HG03442 (cell line): ENCODE measurements around the gene TSEN2.
"Not testable (repeated sequence)": the region's sequence is repeated elsewhere in the genome, so short reads cannot be mapped to it uniquely, and the experiment has no call there.

Experiments used
- ATAC-seq: cut with Tn5 transposase; IDR thresholded peaks from one replicate; pipeline ENCODE4 v1.9.1; 2021; ENCODE audit warnings: mild to moderate bottlenecking, moderate library complexity; ENCODE audit not compliant: unreplicated experiment

TSEN2 gene

DNA sequence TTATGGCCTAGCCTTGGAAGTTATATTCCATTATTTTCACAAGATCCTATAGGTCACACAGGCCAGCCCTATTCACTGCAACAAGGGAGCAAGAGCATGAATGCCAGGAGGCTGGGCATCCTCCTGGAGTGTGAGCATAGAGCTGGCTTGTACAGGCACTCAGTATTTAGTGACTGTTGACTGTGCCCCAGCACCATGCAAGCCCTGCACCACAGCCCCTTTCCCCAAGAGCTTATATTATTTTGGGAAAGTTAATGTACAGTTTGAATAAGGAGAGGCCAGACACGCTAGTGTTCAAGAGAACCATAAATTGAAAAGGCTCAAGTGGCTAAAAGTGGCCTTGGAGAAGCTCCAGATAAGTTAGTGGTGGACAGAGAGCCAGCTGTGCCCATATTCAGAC lies 32.3 kb upstream of the TSEN2 start:
- ATAC-seq: no peak

DNA sequence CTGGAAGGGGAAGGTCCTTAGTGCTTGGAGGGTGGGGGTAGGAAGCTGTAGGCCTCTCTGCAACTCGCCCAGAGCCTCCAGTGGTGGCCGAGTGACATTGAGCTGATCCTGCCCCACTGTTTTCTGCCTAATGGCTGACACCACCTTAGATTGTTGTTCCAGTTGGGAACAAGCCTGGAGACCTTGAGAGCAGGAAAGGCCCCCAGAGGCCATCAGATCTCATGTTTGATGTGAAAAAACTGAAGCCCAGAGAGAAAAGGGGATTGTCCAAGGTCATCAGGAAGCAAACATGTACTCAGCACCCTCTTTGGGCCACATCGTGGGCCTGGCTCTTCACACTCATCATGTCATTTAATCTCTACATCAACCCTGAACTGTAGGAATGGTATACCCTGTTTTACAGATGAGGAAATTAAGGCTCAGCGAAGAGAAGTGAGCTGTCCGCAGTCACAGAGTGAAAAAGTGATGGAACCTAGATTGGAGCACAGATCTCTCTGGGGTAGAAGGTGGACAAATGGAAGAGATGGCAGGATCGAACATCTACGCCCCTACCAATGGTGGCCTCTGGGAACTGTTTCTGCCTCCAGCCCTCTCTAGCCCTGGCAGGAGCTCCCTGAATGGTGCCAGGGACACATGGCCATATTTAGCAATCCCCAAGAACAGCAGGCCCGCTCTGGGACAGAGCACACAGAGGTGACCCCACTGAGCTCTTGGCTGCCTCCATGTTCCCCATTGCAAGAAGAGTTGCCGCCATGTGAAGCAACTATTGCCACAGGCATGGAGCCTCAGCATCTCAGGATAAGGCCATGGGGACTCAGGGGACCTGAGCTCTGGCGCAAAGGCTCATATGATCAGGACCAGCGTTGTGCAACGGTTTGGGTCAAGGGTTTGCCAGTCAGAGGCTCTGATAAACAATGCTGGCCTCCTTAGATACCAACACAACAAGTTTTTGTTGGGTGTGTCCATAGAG lies 31.6 kb upstream of the TSEN2 start:
- ATAC-seq: no peak

GRCh38 chr3:12454076-12454815 lies 30.0 kb upstream of the TSEN2 start:
- no peak for ATAC-seq

- ATAC-seq: no peak
Measured at GRCh38 chr3:12454816-12455121, 29.5 kb upstream of the TSEN2 start.

GRCh38 chr3:12455740-12456139 lies 28.5 kb upstream of the TSEN2 start:
- ATAC-seq: no peak

DNA sequence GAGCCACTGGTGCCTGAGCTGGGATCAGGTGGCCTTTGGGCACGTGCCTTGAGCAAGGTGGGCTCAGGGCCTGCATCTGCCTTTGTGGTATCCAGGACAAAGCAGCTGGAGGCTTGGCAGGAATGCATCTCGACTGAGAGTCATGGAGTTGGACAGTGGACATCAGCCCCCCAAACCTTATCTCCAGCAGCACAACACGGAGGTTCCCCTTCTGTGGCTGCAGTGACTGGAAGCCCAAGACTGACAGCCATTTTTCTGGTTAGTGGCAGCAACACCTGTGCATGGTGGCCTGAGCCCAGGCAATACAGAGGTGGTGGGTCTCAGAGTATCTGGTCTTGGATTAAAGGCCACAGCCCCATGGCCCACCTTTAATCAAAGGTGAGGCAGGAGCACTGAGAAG lies 27.8 kb upstream of the TSEN2 start:
- ATAC-seq: no peak

GRCh38 chr3:12457380-12457779 lies 26.9 kb upstream of the TSEN2 start:
- ATAC-seq: not testable (repeated sequence)

DNA sequence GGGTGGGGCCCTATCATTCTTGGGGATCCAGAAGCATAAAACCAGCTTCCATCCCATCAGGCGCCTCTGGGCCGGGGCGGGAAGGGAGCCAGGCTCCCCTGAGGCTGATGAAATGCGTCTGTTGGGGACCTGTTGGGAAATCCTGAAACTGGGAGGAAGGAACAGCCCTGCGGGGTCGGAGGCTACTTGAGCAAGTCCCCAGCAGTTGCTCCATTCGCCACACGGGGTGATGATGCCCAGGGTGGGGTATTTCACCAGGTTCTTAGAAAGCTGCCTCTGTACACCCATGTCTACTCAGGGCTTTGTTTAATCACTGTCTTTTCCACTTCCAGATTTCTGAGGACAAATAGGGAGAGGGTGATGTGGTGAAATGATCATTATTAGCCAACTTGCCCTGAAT lies 25.4 kb upstream of the TSEN2 start:
- ATAC-seq: no peak

DNA sequence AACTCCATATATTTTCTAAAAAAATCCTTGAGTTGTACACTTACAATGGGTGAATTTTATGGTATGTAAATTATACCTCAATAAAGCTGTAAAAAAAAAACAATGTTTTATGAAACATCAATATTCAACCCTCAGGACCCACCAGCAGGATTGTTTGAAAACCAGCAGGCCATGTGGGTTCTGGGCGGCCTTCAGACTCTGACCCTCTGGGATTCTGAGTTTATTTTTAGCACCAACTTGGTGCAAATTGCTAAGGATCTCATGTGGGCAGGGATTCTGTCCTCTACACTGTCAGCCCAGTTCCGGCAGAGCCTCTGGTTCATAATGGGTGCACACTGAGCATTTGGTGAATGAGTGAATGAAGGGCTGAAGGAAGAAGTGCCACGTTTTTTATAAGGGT lies 24.2 kb upstream of the TSEN2 start:
- no peak for ATAC-seq

DNA sequence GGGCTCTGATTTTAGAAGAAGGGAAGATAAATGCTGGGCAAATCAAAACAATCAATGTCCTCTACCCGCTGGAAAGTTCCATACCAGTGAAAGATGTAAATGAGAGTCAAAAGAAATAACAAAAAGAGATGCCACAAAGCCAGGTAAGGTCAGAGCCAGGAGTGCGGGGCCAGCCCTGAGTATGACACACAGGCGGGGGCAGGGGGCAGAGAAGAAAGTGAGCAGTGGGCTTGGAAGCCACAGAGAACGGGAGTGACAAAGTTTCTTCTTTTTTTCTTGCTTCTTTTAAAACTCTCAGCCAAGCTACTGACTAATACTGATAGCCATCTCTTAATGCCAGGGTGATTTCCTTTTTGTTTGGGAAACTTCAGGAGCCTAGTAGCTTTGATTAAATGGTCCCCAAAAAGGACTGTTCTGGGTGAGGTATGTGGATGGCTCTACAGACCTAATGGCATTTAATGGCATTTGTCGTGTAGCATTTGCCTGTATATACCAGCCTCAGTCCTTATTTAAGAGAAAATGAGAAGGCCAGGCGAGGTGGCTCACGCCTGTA lies 23.1 kb upstream of the TSEN2 start:
- ATAC-seq: no peak

- no peak for ATAC-seq
Measured at GRCh38 chr3:12462159-12462947, 21.9 kb upstream of the TSEN2 start.

DNA sequence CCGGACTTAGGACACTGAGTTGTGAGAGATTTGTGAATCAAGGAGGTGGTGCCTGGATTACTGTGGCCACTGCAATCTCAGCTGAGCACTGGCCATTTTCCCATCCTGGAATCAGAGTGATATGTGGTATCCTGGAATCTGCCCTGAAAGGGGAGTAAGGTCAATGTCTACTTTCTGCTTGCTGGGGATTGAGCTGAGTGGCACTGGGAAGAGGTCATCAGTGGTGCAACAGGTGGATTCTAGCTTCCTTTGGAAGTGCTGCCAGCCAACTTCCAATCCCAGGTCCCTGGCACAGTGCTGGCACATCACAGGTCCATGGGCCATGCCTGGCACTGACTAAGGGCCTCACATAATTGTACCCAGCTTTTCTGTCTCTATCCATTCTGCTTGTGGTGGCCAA lies 20.6 kb upstream of the TSEN2 start:
- no peak for ATAC-seq

DNA sequence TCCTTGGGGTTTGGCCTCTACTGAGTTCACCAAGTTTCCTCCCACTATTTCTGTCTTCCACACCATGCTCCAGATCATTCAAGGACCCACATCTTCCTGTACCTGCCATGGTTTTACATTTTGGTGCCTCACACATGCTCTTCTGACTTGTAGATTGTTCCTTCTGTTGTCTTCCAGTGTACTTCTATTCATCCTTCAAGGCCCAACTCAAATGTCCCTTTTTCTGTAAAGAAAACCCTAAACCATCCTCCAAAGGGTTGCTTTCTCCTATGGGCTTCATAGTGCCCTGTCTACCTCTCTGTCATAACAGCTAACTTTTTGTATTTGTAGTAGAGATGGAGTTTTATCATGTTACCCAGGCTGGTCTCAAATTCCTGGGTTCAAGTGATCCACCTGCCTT lies 20.1 kb upstream of the TSEN2 start:
- ATAC-seq: no peak

DNA sequence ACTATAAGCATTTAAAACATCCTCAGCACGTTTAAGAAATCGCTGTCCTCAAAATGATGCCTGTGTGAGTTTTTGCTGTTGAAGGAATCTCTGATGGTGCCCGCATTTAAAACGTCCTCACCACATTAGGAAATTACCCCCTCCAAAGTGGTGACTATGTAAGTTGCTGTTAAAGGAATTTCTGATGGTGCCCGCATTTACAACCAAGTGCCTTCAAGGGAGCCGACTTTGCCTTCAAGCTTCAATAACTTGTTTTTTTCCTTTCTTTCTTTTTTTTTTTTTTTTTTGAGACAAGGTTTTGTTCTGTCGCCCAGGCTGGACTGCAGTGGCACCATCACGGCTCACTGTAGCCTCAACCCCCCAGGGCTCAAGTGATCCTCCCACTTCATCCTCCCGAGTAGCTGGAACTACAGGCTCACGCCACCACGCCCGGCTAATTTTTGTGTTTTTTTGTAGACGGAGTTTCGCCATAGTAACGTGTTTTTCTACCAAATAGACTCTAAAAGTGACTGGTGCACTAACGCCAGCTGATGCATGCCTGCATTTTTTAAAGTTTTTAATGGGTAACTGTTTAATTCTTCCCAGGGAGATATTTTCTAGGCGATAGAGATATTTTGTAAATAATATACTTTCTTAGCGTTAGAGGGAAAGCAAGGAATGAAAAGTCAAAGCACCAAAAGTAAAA lies 19.0 kb upstream of the TSEN2 start:
- no peak for ATAC-seq

DNA sequence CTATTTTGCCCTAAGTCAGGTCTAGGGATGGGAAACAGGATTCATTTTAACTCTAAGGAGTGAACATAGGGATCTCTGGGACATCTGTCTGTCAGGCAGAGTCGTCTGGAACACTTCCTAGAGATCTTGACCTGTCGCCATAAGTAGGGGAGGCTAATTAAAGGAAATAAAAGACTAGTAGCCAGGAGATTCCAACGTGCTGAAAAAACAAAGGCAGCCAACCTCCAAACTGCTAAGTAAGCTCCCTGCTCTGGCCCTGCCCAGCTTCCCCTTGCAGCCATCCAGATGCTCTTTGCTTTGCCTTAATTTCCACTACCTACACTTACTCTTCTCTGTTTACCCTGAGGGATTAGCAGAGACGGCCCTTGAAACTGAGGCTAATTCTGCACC lies 18.4 kb upstream of the TSEN2 start:
- ATAC-seq: no peak

- ATAC-seq: no peak
Measured at GRCh38 chr3:12467746-12468145, 16.5 kb upstream of the TSEN2 start.

DNA sequence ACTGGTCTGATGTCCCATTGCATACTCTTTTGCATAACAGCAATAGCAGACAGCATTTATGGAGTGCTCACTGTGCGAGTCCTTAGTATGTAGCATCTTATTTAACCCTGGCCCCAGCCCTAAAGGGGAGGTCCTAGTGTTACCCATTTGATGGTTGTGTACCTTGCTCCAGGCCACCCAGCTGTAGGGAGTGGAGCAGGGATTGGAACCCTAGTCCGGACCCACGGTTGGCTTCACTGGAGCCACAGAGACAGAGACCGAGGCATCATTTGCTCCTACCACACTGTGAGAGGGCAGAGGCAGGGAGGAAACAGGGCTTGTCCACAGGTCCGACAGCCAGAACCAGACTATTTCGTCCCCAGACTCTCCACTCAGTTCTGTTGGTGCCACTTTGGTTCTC lies 16.0 kb upstream of the TSEN2 start:
- no peak for ATAC-seq

DNA sequence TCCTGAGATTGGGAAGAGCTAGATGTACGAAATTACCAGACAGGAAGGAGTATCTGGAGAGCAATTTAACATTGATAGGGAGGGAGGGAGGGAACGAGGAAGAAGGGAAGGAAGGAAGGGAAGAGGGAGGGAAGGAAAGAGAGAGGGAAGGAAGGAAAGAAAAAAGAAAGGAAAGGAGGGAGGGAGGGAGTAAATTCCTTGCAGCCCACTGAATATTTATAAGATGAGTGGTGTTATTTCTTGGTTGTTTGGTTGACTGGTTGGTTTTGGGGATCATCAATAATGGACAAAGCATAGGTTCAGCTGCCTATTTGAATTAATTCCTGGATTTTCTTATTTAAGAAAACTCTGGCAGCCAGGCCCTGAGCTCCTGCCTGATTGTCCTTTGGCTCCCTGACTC lies 15.5 kb upstream of the TSEN2 start:
- ATAC-seq: no peak

- not testable (repeated sequence) for ATAC-seq
Measured at GRCh38 chr3:12469222-12469621, 15.1 kb upstream of the TSEN2 start.

- ATAC-seq: no peak
Measured at GRCh38 chr3:12470111-12470510, 14.2 kb upstream of the TSEN2 start.

GRCh38 chr3:12470680-12471079 lies 13.6 kb upstream of the TSEN2 start:
- ATAC-seq: no peak
